CD4-positive, alpha-beta T cell treated with Interleukin-21 for 1 hour (primary cell): ENCODE measurements around the gene GPC3.
"Not testable (repeated sequence)": the region's sequence is repeated elsewhere in the genome, so short reads cannot be mapped to it uniquely, and the experiment has no call there.

Experiments used
- DNase-seq: peaks from one replicate; pipeline ENCODE4 v3.0.0-alpha.2; 2020

The GPC3 gene

DNA sequence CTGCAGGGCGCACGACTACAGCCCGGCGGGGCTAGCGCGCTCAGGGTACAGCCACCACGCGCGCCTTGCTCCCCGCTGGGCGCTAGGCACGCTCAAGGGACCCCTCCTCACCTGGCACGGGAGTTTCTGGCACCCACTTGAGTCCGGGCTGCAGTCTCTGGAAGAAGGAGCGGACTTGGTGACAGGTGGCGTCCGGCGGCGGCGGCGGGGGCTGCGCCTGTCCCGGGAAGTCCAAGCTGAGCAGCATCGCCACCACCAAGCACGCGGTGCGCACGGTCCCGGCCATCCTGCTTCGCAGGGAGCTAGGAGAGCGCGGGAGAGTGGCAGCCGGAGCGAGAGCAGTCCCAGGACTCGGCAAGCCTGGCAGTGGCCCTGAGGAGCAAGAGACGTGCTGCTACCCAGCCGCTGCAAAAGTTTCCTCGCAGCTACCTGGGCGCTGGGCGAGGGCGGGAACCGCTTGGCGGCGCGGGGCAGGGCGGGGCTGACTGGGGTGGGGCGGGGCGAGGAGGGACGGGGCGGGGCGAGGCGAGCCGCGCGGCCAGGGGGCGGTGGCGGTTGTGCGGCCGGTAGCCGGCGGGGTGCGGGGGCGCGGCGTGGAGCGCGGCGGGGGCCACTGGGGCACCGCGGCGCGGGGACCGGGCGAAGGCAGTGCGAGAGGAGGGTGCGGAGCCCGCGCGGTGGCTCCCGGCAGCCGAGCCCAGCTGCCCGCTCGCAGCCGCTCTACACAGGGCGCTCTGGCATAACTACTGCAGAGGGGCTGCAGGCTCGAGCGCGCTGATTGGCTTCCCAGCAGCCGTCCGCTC is at the start of gene GPC3:
Gene GPC3 (minus strand): TSS at position 431 of the 803 bp plus-strand sequence.
- peak; percentile 25 for DNase-seq

DNA sequence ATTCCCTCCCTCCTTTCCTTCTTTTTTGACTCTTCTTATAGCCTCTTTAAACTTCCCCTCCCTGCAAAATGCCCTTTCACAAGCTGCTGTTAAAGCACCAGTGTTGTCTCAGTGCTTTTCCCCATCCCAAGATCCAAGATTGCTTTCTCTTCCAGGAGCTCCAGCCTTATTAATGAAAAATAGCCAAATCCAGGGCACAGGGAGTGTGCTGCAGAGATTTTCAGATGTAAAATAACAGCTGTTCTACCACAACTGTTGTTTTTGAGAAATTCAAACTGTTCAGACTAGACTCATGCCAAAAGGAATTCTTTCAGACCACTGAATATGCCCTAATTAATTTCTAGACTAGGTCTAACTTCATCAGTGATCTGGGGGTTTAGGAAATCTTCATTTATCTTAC is 47.0 kb upstream of the GPC3 start:
- DNase-seq: no peak

DNA sequence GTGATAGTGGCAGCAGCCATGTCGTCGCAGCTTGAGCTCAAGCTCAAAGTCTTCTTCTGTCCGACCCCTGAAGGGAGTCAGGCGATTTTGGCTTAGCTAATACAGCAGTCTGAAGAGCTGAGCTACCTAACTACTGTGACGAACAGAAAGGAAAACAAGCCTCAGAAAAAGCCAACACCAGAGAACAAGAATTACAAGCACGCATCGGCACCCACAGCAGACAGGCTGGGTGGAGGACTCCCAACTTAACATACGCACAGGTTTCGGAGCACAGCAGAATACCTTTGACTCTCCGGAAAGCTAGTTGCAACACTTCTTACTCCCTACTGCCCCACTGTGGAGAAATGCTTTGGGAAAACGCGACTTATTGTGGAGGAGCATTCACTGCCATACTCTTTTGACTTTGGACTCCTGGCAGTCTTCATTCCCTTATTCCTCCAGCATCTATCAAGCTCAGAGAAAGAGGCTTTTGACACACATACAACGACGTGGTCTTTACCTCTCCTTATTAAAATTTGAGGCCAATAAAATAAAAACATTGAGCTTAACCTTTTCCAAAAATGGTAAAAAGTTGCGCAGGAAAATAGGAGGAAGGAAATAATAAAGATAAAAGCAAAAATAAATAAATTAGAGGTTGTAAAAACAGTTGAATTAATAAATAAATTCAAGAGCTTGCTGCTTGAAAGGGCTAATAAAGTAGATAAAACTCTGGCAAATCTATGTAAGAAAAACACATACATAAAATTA is 41.3 kb upstream of the GPC3 start:
- peak; percentile 15 for DNase-seq

DNA sequence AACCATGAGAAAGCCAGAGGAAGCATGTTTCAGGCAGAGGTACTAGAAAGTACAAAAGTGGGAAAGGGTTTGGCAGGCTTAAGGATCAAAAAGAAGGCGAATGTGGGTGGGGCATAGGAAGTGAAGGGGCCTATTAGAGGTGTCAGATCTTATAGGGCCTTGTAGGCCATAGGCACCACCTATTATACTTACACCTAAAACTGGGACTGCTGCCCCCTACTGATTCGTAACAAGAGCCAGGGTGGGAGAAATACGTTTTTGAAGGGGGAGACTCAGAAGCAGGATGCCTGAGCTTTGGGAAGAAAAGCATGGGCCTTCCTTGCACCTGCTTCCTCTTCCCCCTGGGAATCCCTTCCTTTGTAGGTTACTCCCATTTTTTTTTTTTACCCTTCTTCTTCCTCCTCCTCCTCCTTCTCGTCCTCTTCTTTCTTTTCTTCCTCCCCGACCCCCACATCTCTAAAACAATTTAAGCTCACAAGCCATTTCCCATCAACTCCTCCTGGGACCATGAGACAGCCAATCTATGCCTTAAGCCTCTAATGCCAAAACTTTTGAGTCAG is 40.7 kb upstream of the GPC3 start:
- no peak for DNase-seq

DNA sequence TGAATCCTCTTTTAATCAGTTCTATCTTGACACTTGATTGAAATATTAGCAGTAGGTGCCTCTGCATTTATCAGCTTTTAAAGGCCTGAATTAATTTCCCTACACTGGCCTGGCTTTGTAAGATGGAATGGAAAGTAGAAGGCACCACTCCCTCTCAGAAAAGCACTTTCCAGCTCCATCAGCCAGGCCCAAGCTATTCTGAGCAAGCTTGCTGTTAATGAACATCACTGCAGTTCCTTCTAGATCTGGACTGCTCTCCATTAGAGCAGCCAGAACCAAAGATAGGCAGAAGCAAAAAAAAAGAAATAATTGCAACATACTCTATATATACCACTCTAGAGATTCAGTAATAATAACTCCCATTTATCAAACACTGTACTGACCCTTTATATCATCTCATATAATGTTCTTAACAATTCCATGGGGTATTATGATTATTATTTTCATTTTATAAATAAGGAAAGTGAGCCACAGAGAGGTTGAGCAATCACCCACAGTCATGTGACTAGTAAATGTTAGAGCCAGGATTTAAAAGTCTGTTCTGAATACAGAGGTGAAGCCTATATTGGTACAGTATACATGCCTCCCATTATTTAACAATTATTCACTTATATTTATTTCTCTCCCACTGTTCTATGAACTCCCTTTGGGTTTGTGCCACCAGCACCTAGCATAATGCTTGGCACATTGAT is 39.4 kb upstream of the GPC3 start:
- DNase-seq: no peak

DNA sequence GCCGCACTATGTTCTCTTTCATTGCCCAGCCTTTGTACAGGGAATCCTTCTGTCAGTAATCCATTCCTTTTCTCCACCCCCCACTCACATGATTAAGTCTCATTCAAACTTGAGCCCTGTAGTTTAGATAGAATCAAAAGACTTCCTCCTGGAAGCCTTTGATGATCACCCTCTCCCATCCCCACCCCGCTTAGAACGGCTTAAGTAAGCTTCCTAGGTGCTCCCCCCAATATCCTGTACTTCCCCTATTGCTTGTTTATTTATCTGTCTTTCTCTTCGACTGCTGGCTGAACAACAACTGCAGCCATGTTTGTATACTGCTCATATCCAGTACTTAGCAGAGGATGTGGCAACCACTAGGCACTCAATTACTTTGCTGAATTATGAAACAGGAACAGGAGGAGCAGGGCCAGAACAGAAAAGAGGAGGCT is 38.5 kb upstream of the GPC3 start:
- no peak for DNase-seq

DNA sequence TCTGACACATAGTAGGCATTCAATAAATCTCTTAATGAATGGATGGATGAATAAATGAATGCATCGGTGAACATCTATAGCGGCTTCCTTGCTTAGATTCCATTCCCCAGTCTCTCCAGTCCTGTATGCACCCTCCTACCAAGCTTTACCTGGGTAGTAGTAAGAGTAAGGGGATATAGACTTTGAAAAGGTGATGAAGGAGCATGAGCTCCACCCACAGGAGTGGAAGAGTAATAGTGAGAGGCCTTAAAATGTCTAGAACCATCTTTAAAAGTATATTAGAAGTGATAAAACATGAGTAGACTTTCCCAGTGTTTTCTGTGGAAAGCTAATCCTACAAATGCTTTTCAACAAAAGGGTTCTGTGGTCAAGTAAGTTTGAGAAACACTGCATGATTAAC is 35.5 kb upstream of the GPC3 start:
- DNase-seq: no peak

DNA sequence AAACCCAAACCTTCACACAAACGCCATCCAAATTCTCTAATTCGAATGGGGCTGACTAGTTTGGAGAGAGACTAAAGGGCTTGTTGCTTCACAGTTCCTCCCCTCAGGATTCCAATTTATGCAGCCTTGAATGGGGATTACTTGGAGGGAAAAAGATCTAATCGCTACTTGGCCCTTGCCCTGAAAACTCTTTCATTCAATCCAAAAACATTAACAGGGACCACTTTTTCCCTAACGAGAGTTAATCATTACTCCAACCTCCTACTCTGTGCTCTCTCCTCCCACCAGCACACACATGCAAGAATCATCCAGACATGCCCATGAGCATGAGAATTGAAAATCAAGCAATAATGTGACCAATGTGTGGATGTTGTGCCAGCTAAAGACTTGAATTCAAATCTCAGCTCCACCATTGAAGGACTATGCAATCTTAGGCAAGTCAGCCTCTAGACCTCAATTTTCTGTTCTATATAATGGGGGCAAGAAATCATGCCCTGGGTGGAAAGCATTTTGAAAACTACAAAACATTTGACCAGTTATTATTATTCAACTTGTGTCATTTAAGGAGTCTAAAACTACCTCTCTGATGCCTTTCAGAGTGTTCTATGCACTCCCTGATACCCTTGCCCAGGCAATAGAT is 34.3 kb upstream of the GPC3 start:
- DNase-seq: no peak

DNA sequence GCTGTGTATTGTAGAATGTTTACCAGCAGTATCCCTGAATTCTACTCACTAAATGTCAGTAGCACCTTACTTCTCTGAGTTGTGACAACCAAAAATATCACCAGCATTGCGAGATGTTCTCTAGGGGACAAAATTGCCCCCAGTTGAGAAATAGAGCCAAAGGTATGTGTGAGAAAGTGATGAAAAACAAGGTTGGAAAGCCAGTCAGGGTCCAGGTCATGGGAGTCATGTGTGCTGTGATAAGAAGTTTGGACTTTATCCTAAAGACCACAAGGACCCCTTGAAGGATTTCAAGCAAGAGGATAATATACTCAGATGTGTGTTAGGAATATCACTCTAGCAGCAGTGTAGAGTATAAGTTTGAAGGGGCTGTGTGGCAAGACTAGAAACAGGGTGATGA is 30.9 kb upstream of the GPC3 start:
- DNase-seq: not testable (repeated sequence)

DNA sequence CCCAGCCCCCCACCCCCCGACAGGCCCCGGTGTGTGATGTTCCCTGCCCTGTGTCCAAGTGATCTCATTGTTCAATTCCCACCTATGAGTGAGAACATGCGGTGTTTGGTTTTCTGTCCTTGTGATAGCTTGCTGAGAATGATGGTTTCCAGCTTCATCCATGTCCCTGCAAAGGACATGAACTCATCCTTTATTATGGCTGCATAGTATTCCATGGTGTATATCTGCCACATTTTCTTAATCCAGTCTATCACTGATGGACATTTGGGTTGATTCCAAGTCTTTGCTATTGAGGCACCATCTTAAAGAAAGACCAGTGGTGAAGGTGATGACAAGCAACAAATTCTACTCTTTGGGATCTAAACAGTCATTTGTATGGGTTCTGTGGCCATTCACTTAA is 30.1 kb upstream of the GPC3 start:
- not testable (repeated sequence) for DNase-seq

DNA sequence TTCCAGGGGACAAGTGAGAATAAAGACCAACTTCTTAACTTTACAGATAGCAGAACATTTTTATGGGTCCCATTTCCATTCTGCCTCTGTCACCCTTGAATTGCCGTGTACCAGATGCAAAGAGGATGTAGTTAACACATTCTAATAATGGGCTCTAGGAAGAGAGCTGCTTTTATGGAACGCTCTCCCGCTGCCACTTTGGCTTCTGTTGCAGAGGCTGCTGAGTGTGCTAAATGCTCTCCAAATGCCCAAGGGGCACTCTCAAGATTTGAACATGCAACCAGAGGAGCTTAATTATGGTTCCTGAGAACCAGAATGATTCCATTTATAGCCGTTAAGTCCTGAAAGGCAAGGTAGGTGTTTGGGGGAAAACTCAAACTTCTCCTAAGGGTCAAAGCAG is 28.1 kb upstream of the GPC3 start:
- DNase-seq: no peak

DNA sequence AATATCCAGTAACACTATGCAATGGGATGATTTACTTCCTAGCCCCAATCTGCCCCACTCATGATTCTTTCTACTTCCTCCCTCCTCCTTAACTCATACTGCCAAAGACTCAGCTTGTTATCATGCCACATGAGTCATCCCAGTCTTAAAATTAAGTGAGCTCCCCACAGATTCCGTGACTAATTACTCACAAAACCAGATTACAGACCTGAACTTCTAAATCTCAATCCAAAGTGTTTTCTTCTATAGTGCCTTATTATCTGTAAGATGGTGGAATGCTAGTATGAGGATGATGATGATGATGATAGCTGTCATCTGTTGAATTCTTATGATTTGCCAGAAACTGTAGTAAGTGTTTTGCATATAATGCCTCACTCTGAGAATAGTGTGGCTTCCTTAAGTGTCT is 27.7 kb upstream of the GPC3 start:
- DNase-seq: no peak

DNA sequence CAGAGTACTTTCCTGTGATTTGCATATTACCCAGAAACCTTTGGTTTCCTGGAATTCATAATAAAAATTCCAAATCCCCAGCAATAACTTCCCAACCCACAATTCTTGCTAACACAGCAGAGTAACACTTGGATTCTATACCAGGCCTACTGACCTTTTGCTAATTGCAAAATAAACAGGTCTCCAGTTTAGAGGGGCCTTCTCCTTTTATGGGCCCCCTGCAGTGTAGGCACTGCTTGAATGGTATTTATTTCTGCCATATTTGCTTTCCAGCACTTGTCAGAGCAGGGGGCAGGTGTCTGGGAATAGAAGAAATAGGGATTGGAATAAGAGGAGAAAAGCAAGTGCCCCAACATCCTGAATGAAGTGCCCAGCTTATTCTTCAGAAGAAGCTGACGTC is 25.3 kb upstream of the GPC3 start:
- no peak for DNase-seq

DNA sequence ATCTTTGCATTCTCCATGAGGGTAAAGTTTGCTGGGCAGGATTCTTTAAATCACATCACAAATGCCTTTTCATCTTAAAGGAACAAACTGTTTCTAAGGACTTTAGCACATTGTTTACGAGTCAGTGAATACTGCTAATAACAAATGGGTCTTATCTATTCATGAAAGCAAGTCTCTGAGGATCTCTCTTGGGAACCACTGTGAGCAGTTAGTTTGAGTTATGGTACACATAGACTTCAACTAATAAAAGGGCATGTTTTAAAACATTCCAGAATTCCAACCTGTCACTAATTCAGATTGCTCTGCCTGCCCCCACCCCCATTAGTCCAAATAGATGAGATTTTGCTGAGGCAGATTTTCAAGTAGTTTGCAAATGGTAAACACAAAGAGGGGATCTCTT is 22.3 kb upstream of the GPC3 start:
- no peak for DNase-seq

DNA sequence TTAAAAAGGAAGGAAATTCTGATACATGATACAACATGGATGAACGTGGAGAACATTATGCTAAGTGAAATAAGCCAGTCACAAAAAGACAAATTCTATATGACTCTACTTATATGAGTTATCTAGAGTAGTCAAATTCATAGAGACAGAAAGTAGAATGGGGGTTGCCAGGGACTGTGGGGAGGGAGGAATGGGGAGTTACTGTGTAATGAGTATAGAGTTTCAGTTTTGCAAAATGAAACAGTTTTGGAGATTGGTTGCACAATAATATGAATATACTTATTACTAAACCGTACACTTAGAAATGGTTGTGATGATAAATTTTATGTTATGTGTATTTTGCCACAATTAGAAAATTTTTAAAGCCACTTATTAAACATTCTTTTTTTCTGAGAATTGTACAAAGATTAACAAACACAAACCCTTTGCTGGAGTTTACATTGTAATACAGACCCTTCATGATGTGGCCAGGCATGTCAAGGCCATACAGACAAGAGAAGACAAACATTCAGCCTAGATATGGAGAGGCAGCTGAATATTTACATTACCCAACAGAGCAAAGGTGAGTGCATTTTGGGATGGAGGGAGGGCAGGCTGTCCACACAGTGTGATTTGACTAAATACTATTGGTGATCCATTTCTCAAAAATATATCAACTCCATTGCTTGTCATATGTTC is 21.2 kb upstream of the GPC3 start:
- no peak for DNase-seq

DNA sequence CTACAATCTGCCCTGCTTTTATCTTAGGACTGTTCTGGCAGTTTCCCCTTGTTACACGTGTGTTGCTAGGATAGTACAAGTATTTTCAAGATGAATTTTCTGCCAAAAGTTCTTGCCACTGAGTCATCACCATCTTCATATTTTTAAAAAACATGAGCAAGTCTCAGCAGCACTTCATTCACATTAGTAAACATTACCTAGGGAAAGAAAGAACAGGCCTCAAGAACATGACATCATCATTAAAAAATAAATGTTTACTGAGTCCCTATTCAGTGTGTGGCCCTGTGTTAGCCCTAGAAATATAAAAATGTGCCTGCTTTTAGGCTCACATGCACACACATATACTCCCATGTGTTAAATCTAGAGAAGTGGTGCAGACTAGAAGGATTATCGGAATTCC is 18.7 kb upstream of the GPC3 start:
- DNase-seq: no peak

DNA sequence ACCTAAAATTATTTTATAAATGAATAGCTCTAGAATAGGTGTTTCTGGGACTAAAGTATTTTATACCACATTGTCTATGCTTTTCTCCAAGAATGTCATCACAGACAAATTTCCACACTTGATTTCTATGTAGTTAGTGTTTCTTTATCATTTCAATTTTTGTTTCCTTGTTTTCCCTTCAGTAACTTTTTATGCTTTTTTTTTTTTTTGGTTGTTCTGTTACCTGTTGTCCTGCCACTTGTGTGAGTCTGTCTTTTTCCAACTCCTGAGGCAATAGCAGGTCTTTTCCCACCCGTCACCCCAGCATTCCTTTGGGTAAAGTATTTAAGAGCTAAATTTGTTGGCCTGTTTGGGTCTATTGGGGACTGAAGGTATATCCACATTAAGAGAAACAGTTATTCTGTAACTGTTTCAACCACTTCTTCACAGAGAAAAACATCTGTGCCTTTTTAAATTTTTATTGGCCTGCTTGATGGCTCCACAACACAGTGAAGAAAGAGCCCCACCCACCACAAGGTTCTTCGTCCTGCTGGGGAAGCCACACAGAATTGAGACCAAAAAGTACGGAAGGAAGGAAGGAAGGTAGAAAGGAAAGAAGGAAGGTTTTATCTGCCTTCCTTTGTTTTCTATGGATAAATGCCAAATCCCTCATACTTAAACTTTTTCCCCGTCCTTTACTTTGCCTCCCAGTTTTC is 17.7 kb upstream of the GPC3 start:
- no peak for DNase-seq

DNA sequence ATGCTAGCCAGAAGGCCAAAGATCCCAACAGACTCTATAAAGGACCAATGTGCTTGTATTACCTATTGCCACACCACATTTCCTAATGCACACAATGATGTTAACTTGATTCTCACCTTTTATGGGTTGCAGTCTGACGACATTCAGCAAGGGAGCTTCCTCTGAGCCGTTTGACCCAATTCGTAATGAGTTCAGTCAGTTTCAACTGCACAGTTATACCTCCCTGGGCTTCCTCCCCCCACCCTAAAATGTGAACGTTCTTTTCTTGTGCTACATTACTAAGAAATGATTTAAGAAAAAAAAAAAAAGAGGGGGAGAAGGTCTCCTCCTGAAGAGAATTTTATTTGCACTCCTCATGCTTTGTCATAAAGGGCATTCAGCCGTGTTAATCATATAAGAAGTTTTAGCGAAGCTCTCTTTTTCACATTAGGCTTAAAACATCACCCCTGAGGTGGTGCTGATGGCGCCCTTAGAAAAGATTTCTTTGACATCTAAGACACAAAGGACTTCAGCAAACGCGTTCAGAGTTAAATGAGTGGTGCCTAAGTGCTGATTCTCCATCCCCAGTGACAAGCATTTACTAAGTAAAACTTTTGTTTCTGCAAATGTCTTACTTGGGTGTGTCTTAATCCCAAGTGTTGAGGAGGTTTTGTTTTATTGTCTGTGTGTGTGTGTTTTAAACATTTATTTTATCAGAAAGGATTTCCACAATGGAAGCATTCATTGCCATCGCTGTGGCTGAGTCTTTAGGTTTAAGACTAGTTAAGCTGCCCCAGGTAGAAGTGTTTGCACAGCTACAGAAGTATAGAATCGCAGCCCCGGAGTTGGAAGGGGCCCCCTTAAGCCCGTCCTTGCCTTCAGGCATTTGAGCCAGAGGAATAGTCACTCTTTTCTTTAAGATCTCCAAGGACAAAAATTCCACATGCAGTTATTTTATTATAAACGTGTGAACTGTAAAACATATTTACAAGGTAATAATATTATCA is 15.2 kb upstream of the GPC3 start:
- no peak for DNase-seq

DNA sequence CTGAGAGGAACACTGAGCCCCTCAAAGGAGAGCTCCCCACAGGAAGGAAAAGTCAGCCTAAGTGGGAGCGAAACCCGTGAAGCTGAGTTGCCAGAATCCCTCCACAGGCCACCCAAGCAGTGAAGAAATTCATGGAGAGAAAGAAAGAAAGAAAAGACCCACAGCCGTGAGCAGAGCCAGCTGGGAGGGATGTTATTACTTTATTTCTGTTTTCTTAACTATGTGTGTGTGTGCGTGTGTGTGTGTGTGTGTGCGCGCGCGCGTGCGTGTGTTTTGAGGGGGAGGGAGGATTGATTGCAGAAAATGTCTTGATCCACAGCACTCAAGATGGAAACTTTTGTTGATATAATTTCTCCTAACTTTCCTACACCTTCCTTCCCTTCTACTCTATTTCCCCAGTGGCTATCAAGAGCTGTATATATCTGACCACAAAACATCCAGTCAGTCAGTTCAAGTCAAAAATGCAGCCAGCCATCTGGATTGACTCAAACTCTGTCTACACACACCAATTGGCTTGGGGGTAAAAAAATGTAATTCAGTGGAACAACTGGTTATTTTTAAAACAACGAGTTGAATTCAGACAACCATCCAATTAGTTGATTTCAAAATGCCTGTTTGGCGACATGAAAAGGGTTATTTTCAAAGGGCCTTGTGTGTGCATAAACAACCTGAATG is 13.8 kb upstream of the GPC3 start:
- DNase-seq: no peak

DNA sequence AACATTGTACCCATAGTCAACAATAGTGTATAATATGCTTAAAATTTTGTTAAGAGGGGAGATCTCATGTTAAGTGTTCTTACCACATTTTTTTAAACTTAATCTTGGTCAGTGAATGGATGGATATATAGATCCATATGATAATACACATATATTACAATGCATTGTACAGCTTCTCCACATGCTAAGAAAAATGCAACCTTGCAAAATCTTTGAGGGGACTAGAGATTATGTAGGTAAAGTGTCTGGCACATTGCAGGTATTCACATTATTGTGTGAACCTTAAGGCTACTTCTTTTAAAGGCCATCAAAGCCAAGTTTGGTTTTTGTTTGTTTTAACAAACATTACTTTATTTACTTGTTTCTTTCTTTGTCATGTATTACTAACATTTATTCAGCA is 10.4 kb upstream of the GPC3 start:
- DNase-seq: no peak
